IgD-negative memory B cell (primary cell): Measurements from ENCODE around the gene UST. TPM values are rescaled to one million over a fixed set of nuclear protein-coding genes. Genes with fewer than 3 reads are reported as not detected.
A peak's percentile ranks its signal among the peaks of the same experiment; 100 is the strongest.
"Not testable (repeated sequence)": the region's sequence is repeated elsewhere in the genome, so short reads cannot be mapped to it uniquely, and the experiment has no call there.

Source experiments
- H3K27ac Mint-ChIP-seq, 3 donors: one replicate each; pipeline ENCODE4 v1.8.0; 2020 to 2022; ENCODE audit warnings: mild to moderate bottlenecking in 3 of 3, mixed read lengths in 3 of 3, moderate library complexity in 1 of 3
- H3K27me3 Mint-ChIP-seq: one replicate; pipeline ENCODE4 v1.8.0; 2021; ENCODE audit warnings: mixed read lengths
- H3K36me3 Mint-ChIP-seq: one replicate; pipeline ENCODE4 v1.8.0; 2020; ENCODE audit warnings: mild to moderate bottlenecking, mixed read lengths
- H3K4me1 Mint-ChIP-seq, 3 donors: one replicate each; pipeline ENCODE4 v1.8.0; 2020 to 2022; ENCODE audit warnings: mixed read lengths in 3 of 3, mild to moderate bottlenecking in 1 of 3
- H3K4me3 Mint-ChIP-seq, 4 donors: one replicate each; pipeline ENCODE4 v1.8.0; 2020 to 2022; ENCODE audit warnings: mild to moderate bottlenecking in 4 of 4, mixed read lengths in 4 of 4, moderate library complexity in 3 of 4
- H3K9me3 Mint-ChIP-seq, 3 donors: one replicate each; pipeline ENCODE4 v1.8.0; 2020 to 2021; ENCODE audit warnings: mixed read lengths in 3 of 3, mild to moderate bottlenecking in 1 of 3
- polyA plus RNA-seq: library from polyadenylated mRNA; unstranded; fragments of 300-500 nt; fragmentation: Illumina TruSeq; gene quantifications from one replicate; pipeline ENCODE4 v1.2.3, GENCODE V29; 2021

UST gene
- polyA plus RNA-seq, 1 donor from 2014 or later = 1.3 TPM

DNA sequence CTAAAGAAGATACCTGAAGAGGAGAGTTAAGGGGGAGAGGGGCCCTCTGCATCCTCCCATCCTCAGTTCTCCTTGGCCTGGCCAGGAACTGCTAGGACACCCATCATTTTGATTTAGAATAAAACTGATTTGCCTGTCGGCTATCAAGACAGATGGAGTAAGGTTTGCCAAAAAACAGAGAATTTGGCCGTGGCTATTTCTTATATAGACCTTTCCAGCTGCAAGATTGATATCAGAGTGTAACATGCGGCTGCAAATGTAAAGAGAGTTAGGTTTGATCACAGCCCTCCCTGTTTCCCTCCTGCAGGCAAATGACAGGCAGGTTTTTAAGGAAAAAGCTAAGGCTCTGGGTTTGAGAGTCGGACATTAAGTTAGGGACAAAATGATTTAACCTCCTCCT lies 344.1 kb downstream of the UST start:
- Mint-ChIP-seq H3K4me1 (peaks cover 0 to 13% (median 0%) of the 10 kb centered on the region in 3 donors), H3K36me3 (no peaks in the 10 kb centered on the region), H3K27me3 (peaks cover 2% of the 10 kb centered on the region), H3K4me3 (no peak overlapping the region), H3K27ac (no peak overlapping the region), H3K9me3 (no peaks in the 10 kb centered on the region)

DNA sequence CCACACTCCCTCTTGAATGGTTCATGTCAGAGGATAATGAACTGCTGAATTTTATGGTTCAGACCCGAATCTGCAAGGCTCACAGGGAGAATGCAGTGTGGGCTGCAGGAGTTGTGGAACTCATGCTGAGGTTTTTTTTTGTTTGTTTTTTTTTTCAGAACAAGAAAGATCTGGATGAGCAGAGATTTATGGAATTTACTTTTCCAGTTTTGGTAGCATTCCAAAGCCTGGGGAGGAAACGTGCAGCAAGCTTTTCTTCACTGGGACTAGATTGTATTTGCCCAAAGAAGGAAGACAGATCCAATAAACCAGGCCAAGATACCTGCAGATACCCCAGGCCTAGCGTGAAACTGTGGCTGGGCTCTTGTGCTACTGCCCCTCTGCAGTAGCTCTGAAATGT lies 346.8 kb downstream of the UST start:
- Mint-ChIP-seq H3K27me3 (peaks cover 2% of the 10 kb centered on the region), H3K36me3 (peaks cover 5% of the 10 kb centered on the region), H3K27ac (no peak overlapping the region), H3K9me3 (peaks cover 5 to 11% (median 5%) of the 10 kb centered on the region in 3 donors), H3K4me3 (no peak overlapping the region), H3K4me1 (peaks cover 0 to 13% (median 0%) of the 10 kb centered on the region in 3 donors)

DNA sequence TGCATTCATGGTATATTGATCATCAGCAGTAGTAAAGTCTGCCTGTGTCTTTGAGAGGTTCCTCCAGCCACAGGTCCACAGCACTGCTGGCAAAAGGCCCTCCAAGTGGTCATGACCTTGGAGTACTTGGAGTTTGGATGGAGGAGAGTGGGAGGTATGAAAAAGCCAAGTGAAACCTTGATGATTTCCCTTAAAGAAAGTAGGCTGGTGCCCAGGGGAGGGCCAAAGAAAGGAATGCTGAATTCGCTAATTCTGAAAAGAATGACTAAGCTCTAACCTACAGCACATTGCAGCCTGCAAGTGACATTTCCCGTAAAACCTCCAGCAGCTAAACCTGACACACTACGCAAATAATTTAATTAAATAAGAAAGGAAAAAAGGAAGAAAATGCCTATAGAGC lies 347.3 kb downstream of the UST start:
- Mint-ChIP-seq H3K27ac (no peak overlapping the region), H3K4me1 (peaks cover 0 to 13% (median 0%) of the 10 kb centered on the region in 3 donors), H3K9me3 (peaks cover 7 to 15% (median 8%) of the 10 kb centered on the region in 3 donors), H3K36me3 (peaks cover 5% of the 10 kb centered on the region), H3K4me3 (no peak overlapping the region), H3K27me3 (peaks cover 2% of the 10 kb centered on the region)

DNA sequence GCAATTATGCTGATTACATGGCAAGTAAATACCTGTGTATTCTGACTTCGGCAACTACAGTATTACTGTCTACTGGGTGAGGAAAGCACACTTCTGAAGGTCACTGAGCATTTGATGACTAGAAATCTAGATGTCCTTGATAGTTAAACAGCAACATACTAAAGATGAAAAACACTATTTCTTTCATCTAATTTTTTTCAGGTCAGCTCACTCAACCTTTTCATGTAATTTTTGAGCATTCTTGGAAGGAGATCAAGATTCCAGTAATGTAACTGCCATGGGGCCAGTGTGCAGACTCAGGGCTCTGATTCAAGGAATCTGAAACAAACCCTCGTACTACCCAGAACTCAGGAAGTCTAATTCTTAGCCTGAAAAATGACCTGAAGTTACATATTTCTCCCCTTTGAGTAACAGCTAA lies 348.1 kb downstream of the UST start:
- H3K4me3 Mint-ChIP-seq = no peak overlapping the region
- H3K36me3 Mint-ChIP-seq = peaks cover 5% of the 10 kb centered on the region
- H3K27ac Mint-ChIP-seq = no peak overlapping the region
- H3K27me3 Mint-ChIP-seq = peaks cover 2% of the 10 kb centered on the region
- H3K4me1 Mint-ChIP-seq = peaks cover 0 to 13% (median 0%) of the 10 kb centered on the region in 3 donors
- H3K9me3 Mint-ChIP-seq = peaks cover 8 to 15% (median 9%) of the 10 kb centered on the region in 3 donors

DNA sequence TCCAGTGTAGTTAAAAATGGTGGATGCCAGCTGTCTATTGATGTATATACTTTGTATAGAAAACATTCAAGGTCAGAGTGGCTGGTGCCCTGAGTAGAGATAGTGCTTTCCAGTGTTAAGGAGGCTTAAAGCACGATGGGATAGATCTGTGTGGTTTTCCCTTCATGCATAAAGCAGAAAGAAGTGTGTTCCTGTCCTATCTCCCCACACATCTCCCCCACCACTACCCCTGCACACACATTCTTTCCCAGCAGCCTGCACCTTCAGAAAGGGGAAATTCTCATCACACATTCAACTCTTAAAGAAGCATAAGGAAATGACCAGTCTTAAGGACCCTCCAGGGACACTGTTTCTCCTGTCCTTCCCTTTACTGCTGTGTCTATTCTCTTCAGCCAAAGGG lies 349.0 kb downstream of the UST start:
- Mint-ChIP-seq H3K27ac (no peak overlapping the region), H3K4me1 (peaks cover 0 to 13% (median 1%) of the 10 kb centered on the region in 3 donors), H3K36me3 (peaks cover 7% of the 10 kb centered on the region), H3K27me3 (peaks cover 2% of the 10 kb centered on the region), H3K9me3 (peaks cover 9 to 15% (median 9%) of the 10 kb centered on the region in 3 donors), H3K4me3 (peak overlapping the region in 1 of 4 donors; percentile 23)

DNA sequence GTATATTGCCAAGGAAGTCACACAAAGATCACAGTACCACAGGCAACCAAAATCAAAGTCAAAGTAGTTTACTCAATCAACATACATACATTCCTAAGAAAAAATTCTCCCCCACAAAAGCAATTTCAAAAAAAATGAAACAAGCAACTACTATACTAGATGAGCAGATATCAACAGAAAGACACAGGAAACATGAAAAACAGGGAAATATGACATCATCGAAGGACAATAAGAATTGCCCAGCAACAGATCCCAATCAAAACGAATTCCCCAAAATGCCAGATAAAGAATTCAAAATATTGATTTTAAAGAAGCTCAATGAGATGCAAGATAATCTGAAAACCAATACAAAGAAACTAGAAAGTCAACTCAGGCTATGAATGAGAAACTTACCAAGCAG lies 351.0 kb downstream of the UST start:
- H3K4me1 Mint-ChIP-seq = peaks cover 0 to 13% (median 1%) of the 10 kb centered on the region in 3 donors
- no peak overlapping the region for H3K4me3 Mint-ChIP-seq
- H3K27me3 Mint-ChIP-seq = no peaks in the 10 kb centered on the region
- no peak overlapping the region for H3K27ac Mint-ChIP-seq
- H3K36me3 Mint-ChIP-seq = peaks cover 7% of the 10 kb centered on the region
- H3K9me3 Mint-ChIP-seq = peaks cover 9 to 15% (median 9%) of the 10 kb centered on the region in 3 donors

DNA sequence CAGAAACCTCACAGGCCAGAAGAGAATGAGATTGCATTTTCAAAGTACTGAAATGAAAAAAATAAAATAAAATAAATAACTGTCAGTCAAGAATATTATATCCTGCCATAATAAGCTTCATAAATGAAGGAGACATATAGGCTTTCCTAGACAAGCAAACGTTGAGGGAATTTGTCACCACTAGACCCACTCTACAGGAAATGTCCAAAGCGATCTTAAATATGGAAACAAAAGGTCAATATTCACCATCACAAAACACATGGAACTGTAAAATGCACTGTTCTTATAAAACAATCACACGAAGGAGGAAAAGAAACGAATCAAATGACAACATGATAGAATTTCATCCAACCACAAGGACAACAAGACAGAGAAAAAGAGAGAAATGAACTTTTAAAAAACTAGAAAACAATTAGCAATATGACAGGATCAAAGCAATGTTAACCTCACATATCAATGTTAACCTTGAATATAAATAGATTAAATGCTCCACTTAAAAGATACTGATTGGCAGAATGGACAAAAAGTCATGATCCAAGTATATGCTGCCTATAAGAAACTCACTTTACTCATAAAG lies 352.0 kb downstream of the UST start:
- no peak overlapping the region for H3K27ac Mint-ChIP-seq
- H3K27me3 Mint-ChIP-seq = no peaks in the 10 kb centered on the region
- peaks cover 0 to 10% (median 5%) of the 10 kb centered on the region in 3 donors for H3K4me1 Mint-ChIP-seq
- peaks cover 8% of the 10 kb centered on the region for H3K36me3 Mint-ChIP-seq
- peaks cover 9 to 15% (median 9%) of the 10 kb centered on the region in 3 donors for H3K9me3 Mint-ChIP-seq
- H3K4me3 Mint-ChIP-seq = no peak overlapping the region

DNA sequence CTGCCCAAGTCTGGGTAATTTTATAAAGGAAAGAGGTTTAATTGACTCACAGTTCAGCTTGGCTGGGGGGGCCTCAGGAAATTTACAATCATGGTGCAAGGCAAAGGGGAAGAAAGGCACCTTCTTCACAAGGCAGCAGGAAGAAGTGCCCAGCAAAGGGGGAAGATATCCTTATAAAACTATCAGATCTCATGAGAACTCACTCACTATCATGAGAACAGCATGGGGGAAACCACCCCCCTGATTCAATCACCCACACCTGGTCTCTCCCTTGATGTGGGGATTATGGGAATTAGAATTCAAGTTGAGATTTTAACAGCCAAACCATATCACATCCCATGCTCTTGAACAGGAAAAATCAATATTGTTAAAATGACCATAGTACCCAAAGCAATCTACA lies 355.5 kb downstream of the UST start:
- H3K9me3 Mint-ChIP-seq = peaks cover 9 to 15% (median 9%) of the 10 kb centered on the region in 3 donors
- H3K27me3 Mint-ChIP-seq = no peaks in the 10 kb centered on the region
- H3K4me3 Mint-ChIP-seq = no peak overlapping the region
- peaks cover 0 to 5% (median 0%) of the 10 kb centered on the region in 3 donors for H3K4me1 Mint-ChIP-seq
- peaks cover 8% of the 10 kb centered on the region for H3K36me3 Mint-ChIP-seq
- H3K27ac Mint-ChIP-seq = no peak overlapping the region

DNA sequence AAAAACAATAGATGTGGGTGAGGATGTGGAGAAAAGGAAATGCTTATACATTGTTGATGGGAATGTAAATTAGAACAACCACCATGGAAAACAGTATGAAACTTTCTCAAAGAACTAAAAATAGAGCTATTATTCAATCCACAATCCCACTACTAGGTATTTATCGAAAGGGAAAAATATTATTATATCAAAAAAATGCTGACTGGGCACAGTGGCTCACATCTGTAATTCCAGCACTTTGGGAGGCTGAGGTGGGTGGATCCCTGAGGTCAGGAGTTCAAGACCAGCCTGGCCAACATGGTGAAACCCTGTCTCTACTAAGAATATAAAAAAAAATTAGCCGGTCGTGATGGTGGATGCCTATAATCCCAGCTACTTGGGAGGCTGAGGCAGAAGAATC lies 357.1 kb downstream of the UST start:
- not testable (repeated sequence) for H3K4me1 Mint-ChIP-seq, H3K36me3 Mint-ChIP-seq, H3K27ac Mint-ChIP-seq, H3K4me3 Mint-ChIP-seq, H3K27me3 Mint-ChIP-seq, H3K9me3 Mint-ChIP-seq

DNA sequence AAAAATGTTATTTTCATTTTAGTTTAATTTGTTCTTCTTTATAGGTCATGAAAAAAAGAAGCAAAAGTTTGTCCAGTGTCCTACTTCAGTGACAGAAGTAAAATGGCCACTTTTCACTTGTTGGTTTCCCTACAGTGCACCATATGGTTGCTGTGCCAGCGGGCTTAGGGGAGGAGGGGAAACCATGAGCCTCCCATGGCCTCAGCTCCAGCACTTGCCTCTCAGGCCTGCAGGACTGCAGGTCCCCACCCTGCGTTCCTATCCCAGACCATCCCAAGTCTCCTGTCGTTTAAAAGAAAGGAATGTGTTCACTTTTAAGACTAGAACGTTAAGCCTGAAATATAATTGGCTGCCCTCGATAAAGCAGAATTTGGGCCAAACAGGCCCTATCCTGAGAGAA lies 360.7 kb downstream of the UST start:
- no peaks in the 10 kb centered on the region for H3K9me3 Mint-ChIP-seq
- peaks cover 29 to 32% (median 31%) of the 10 kb centered on the region in 3 donors for H3K4me1 Mint-ChIP-seq
- peaks cover 3% of the 10 kb centered on the region for H3K36me3 Mint-ChIP-seq
- H3K4me3 Mint-ChIP-seq = no peak overlapping the region
- no peak overlapping the region for H3K27ac Mint-ChIP-seq
- H3K27me3 Mint-ChIP-seq = no peaks in the 10 kb centered on the region

DNA sequence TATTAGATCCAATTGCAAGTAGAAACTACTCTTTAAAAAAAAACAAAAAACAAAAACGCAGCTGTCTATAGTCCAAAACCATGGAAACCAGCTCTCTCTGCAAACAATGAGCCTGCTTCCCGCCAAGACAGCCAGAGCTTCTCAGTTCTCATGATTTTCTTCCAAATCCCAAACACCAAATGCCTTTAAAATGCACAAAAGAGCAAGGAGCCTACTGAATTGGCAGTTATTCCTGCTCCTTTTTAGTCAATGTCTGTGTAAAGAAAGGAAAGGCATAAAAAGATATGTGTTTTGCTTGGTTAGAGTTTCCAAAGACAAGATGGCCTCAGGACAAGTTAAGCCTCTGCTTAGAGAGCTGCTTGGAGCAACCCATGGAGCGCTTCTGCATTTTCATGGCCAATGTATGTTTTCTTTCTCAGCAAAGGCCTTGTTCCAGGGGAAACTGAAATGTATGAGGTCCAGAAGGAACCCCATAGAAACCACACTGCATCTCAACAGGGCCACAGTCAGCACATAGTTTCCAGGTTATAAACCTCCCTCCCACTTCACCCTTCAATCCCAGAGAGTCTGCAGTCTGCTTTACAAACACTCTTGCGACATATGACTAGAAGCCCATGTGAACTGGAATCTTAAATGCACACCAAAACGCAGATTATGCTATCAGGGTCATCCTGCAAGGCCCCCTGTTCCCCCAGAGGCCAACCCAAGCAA lies 361.4 kb downstream of the UST start:
- Mint-ChIP-seq H3K9me3 (no peaks in the 10 kb centered on the region), H3K4me1 (peaks cover 35 to 39% (median 38%) of the 10 kb centered on the region in 3 donors), H3K27me3 (no peaks in the 10 kb centered on the region), H3K36me3 (peaks cover 3% of the 10 kb centered on the region), H3K27ac (no peak overlapping the region), H3K4me3 (no peak overlapping the region)

DNA sequence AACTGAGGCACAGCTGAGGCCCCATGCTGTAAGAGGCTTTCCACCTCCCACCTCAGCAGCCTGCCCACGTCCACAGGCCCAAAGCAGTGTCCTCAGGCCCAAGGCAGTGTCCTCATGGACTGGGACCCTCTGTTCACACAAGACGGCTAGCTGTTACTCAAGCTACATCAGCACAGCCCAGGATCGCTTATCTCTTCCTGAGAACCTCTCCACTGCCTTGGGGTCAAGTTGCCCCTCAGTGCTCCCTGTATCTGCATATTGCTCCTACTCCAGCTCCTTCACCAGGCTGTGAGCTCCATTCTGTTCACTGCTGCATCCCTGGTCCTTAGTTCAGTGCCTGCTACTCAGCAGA lies 361.9 kb downstream of the UST start:
- Mint-ChIP-seq H3K4me1 (peaks cover 35 to 41% (median 40%) of the 10 kb centered on the region in 3 donors), H3K9me3 (no peaks in the 10 kb centered on the region), H3K27me3 (no peaks in the 10 kb centered on the region), H3K36me3 (peaks cover 2% of the 10 kb centered on the region), H3K27ac (no peak overlapping the region), H3K4me3 (no peak overlapping the region)

DNA sequence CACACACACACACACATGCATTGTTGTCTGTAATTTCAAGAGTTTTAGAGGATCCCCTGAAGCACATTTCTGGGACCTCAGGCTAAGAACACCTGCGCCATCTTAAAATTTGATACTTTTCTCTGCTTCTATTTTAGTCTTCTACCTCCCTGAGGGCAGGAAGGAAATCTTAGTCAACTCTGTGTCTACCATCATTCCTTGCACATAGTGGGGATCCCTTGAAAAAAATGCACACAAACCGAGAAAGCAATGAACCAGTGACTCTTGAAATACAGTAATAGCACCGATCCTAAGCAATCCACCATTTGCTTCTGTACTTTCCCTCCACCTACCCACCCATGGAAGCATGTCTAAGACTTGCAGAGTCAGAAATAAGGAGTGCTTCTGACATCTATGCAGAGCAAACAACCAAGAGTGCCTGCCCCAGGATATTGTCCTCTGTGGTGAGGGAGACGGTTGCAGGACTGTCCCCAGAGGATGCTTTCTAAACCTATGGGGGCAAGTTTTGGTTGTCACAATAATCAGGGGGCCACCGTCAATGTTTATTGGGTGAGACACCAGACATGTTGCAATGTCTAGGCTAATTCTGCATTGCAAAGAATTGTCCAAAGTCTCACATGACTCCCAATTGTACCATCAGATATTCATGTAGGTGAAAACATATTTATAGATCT lies 362.7 kb downstream of the UST start:
- H3K36me3 Mint-ChIP-seq = peaks cover 2% of the 10 kb centered on the region
- H3K27ac Mint-ChIP-seq = no peak overlapping the region
- H3K9me3 Mint-ChIP-seq = no peaks in the 10 kb centered on the region
- H3K4me1 Mint-ChIP-seq = peaks cover 35 to 41% (median 40%) of the 10 kb centered on the region in 3 donors
- no peak overlapping the region for H3K4me3 Mint-ChIP-seq
- no peaks in the 10 kb centered on the region for H3K27me3 Mint-ChIP-seq

DNA sequence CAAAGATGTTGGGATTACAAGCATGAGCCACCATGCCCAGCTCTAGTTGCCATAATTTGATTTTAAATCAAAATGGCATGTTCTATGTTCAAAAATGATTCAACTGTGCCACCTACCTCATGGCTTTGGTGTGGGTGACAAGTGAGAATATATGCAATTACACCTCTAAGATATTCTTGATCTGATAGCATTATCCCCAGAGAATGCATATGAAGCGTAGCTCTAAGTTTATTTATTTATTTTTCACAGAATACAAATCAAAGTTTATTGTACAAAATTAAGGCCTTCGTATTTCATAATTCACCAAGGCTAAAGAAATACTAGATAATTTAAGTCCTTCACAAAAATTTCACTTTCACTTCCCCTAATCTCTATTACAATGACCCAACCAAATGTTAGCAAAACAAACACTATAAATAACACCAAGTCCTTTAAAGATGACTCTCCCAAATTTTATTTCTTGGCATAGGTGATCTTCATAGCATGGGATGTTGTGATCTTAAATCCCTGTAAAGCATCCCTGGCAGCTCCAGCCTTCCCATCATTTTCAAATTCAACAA lies 364.8 kb downstream of the UST start:
- Mint-ChIP-seq H3K27me3 (no peaks in the 10 kb centered on the region), H3K4me1 (peaks cover 38 to 49% (median 45%) of the 10 kb centered on the region in 3 donors), H3K4me3 (peak overlapping the region in 3 of 4 donors; percentile 8 to 78 (median 41)), H3K9me3 (no peaks in the 10 kb centered on the region), H3K27ac (peak overlapping the region; percentile 23 to 88 (median 87)), H3K36me3 (peaks cover 2% of the 10 kb centered on the region)

DNA sequence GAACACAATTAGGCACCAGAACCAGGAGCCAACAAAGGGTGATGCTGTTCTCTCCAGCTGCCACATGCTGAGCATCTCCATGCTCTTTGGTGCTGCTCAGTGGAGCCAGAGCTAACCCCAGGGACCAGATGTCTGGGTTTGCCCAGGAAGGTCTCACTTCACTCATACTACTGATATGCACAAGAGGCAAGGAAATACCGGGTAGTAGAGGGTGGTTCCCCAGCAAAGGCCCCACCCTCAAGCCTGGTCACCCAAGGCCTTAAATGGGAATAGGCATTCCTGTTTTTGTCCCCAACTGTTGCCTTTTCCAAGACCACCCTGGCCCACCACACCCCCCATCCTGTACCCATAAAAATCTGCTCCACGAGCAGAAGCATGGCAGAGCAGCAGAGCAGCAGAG lies 366.1 kb downstream of the UST start:
- H3K9me3 Mint-ChIP-seq = no peaks in the 10 kb centered on the region
- H3K36me3 Mint-ChIP-seq = peaks cover 2% of the 10 kb centered on the region
- no peaks in the 10 kb centered on the region for H3K27me3 Mint-ChIP-seq
- H3K4me1 Mint-ChIP-seq = peaks cover 38 to 49% (median 45%) of the 10 kb centered on the region in 3 donors
- peak overlapping the region in 3 of 4 donors; percentile 53 to 82 (median 54) for H3K4me3 Mint-ChIP-seq
- peak overlapping the region in 2 of 3 donors; percentile 23 to 57 for H3K27ac Mint-ChIP-seq
